Measurements from ENCODE around the gene TTC32. TPM values are rescaled to one million over a fixed set of nuclear protein-coding genes. Genes with fewer than 3 reads are reported as not detected.

Gene TTC32
- total RNA-seq, 1 donor from 2014 or later, result not detected

DNA sequence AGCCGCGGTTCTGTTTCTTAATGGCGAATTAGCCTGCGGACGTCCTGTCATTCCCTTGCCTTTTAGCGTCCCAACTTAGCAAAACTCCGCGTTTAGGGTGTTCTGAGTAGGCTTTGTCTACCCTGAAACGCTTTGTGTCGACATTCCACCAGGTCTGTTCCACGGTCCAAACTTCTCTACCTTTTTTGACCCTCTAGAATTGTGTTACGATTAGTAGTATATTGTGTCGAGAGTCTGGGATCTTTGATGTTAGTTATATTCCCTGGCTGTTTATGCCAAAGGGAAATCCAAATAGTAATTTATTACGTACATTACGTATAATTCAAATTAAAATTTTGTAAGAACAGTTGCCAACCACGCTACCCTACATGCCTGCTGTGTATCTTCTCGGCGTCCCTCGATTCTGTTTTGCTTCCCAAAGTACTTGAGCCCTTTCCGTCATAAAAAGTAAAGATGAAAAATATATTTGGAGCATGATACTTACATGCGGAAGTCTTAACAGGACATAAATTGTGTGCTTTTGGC is 495 bp upstream of the TTC32 start:
- Histone ChIP-seq H3K4me1 (peaks cover 0 to 22% of the 10 kb centered on the region in 2 donors), H3K36me3 (peaks cover 0 to 4% of the 10 kb centered on the region in 2 donors), H3K4me3 (peak overlapping the region; percentile 79 to 91), H3K27ac (peak overlapping the region; percentile 84 to 91), H3K27me3 (no peaks in the 10 kb centered on the region), H3K9me3 (no peaks in the 10 kb centered on the region)
- intact Hi-C loops (cut with DNase I), result loop anchor here (5.0 kb wide), 3 partner anchors 150 to 1340 kb away; partner anchors contain the start of genes LAPTM4A and RDH14
- DNase-seq (ENCODE audit: low spot score in 2 of 2), result no peak
- TF ChIP-seq, protein P1, sequence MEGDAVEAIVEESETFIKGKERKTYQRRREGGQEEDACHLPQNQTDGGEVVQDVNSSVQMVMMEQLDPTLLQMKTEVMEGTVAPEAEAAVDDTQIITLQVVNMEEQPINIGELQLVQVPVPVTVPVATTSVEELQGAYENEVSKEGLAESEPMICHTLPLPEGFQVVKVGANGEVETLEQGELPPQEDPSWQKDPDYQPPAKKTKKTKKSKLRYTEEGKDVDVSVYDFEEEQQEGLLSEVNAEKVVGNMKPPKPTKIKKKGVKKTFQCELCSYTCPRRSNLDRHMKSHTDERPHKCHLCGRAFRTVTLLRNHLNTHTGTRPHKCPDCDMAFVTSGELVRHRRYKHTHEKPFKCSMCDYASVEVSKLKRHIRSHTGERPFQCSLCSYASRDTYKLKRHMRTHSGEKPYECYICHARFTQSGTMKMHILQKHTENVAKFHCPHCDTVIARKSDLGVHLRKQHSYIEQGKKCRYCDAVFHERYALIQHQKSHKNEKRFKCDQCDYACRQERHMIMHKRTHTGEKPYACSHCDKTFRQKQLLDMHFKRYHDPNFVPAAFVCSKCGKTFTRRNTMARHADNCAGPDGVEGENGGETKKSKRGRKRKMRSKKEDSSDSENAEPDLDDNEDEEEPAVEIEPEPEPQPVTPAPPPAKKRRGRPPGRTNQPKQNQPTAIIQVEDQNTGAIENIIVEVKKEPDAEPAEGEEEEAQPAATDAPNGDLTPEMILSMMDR (IDR thresholded peaks at IDR 0.05), result no peak

GRCh38 chr2:19900931-19901441 is 797 bp downstream of the TTC32 start:
- DNase-seq (ENCODE audit: low spot score in 2 of 2), result no peak

DNA sequence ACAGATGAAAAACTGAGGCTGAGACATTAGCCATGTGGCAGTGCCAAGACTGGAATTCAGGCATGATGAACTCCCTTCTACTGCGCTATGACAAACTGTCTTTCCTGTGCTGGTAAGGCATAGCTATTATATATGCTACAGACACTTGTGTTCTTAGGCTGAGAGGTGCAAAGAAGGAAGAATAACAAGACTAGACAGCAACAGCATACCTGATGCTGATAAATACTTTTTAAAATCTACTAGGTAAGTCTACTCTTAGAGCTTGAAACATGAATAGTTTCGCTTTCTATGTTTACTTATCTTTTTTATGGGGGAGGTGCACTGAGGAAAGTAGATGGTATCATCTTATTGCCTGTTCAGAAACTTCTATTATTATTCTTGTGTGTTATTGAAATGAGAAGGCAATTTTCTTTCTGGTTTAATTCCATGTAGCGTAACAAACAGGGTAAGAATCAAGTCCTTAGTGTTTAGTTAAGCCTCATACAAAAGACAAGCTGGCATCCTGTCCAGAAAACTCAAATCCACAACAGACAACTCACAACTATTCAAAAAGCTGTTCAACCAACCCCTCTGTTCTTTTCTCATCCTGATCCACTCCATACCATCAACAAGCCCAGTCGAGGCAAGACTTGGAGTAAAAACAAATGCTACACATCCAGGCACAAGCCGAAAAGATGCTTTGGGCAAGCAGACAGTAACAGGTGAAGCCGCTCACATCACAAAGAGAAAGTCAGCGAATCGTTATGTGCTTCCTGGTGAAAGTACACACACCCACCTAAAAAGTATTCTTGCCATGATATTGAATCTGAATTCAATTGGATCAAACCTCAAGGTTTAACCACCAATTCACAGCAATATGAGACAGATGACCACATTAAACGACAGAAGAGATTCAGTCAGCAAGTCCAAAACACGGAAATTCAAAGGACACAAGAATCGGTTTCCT is 1.5 kb downstream of the TTC32 start:
- Histone ChIP-seq H3K36me3 (peaks cover 0 to 6% of the 10 kb centered on the region in 2 donors), H3K4me3 (peak overlapping the region; percentile 79 to 91)

More at GRCh38 chr2:19900931-19901441, 797 bp downstream of the TTC32 start:
- no peaks in the 10 kb centered on the region for H3K27me3 ChIP-seq
- H3K27ac ChIP-seq, result peak overlapping the region; percentile 84 to 91
- TF ChIP-seq, protein P1 (IDR thresholded peaks at IDR 0.05), result no peak
- H3K36me3 ChIP-seq, result peaks cover 0 to 6% of the 10 kb centered on the region in 2 donors
- intact Hi-C loops (cut with DNase I), result loop anchor here (5.0 kb wide), 3 partner anchors 151 to 1339 kb away; partner anchors contain the start of genes LAPTM4A and RDH14
- peaks cover 0 to 29% of the 10 kb centered on the region in 2 donors for H3K4me1 ChIP-seq
- peak overlapping the region; percentile 79 to 91 for H3K4me3 ChIP-seq
- H3K9me3 ChIP-seq, result no peaks in the 10 kb centered on the region

DNA sequence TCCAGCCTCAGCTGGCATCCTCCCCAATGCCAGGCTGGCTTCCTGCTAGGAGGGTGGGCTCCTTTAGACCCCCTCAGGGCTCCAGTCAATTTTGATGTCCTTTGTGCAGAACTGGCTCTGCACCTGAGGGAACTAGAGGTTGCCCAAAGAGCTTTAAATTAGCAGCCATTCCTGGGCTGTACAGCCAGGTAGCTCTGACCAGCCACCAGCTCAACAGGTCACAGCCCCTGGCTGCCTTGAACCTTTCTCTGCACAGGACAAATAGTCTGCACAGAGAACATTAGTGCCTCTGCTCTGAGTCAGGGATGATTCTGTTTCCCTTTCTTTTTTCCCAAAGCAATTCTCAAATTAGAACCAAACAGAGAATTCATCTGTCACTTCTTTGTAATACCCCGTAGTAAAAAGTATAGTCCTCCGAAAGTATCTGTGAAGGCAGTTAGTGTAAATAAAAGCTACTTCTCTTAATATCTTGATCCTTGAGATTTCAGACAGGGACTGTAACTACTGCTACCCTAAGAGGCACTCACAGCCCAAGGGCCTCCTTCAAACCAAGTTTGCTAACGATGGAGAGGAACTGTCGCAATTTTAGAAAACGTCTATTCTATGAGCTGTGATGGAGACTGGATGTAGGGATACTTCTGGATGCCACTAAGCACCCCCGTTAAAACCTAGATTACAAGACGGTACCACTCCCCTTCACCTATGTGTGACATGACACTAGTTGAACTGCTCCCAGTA is 3.0 kb downstream of the TTC32 start:
- H3K4me3 ChIP-seq, result peak overlapping the region in 1 of 2 donors; percentile 0
- H3K9me3 ChIP-seq, result no peaks in the 10 kb centered on the region
- TF ChIP-seq, protein P1 (IDR thresholded peaks at IDR 0.05), result no peak
- H3K4me1 ChIP-seq, result peaks cover 0 to 40% of the 10 kb centered on the region in 2 donors
- H3K36me3 ChIP-seq, result peaks cover 0 to 6% of the 10 kb centered on the region in 2 donors
- intact Hi-C loops (cut with DNase I), result no loop called here
- no peak for DNase-seq (ENCODE audit: low spot score in 2 of 2)
- H3K27me3 ChIP-seq, result no peaks in the 10 kb centered on the region
- H3K27ac ChIP-seq, result no peak overlapping the region

More for the DNA sequence above, 1.5 kb downstream of the TTC32 start:
- no peaks in the 10 kb centered on the region for H3K27me3 ChIP-seq
- intact Hi-C loops (cut with DNase I), result loop anchor here (5.0 kb wide), 3 partner anchors 152 to 1338 kb away; partner anchors contain the start of genes LAPTM4A and RDH14
- H3K9me3 ChIP-seq, result no peaks in the 10 kb centered on the region
- peaks cover 0 to 29% of the 10 kb centered on the region in 2 donors for H3K4me1 ChIP-seq
- TF ChIP-seq, protein P1 (IDR thresholded peaks at IDR 0.05), result no peak
- DNase-seq (ENCODE audit: low spot score in 2 of 2), result no peak
- H3K27ac ChIP-seq, result peak overlapping the region; percentile 84 to 91

- peaks cover 0 to 6% of the 10 kb centered on the region in 2 donors for H3K36me3 ChIP-seq
- no peak overlapping the region for H3K27ac ChIP-seq
- H3K27me3 ChIP-seq, result no peaks in the 10 kb centered on the region
- intact Hi-C loops (cut with DNase I), result no loop called here
- peaks cover 0 to 39% of the 10 kb centered on the region in 2 donors for H3K4me1 ChIP-seq
- H3K4me3 ChIP-seq, result no peak overlapping the region
- H3K9me3 ChIP-seq, result no peaks in the 10 kb centered on the region
- DNase-seq (ENCODE audit: low spot score in 2 of 2), result no peak
- TF ChIP-seq, protein P1 (IDR thresholded peaks at IDR 0.05), result no peak
Observed at GRCh38 chr2:19897623-19898245, 4.0 kb downstream of the TTC32 start.

Measured in ascending aorta (tissue), 2 donors.